Retinal pigment epithelial cell (primary cell): ENCODE measurements around the gene ATP8A2.

Experiments used
- DNase-seq: peaks from one replicate; pipeline ENCODE4 v3.0.0-alpha.2; 2010; ENCODE audit warnings: low read depth
- H3K4me3 ChIP-seq: 2 replicates; pipeline ENCODE4 v1.5.1; 2011; ENCODE audit warnings: mild to moderate bottlenecking, low read length, control low read depth, moderate library complexity
- CTCF ChIP-seq: conservative IDR thresholded peaks from 2 replicates; pipeline ENCODE4 v1.5.1; 2011; ENCODE audit warnings: low read depth, low read length, control low read depth, inconsistent platforms

Gene ATP8A2

GRCh38 chr13:25988661-25989060, 616.9 kb downstream of the ATP8A2 start:
- TF ChIP-seq CTCF, result no peak
- H3K4me3 ChIP-seq, result no peak overlapping the region
- no peak for DNase-seq

GRCh38 chr13:25990801-25991200, 619.0 kb downstream of the ATP8A2 start:
- TF ChIP-seq CTCF, result no peak
- no peak for DNase-seq
- no peak overlapping the region for H3K4me3 ChIP-seq

GRCh38 chr13:25992076-25992475, 620.3 kb downstream of the ATP8A2 start:
- no peak for TF ChIP-seq CTCF
- no peak for DNase-seq
- no peak overlapping the region for H3K4me3 ChIP-seq

GRCh38 chr13:26007261-26008125, 635.7 kb downstream of the ATP8A2 start:
- TF ChIP-seq CTCF, result no peak
- DNase-seq, result no peak
- no peak overlapping the region for H3K4me3 ChIP-seq

GRCh38 chr13:26010487-26011207, 638.9 kb downstream of the ATP8A2 start:
- no peak for TF ChIP-seq CTCF
- DNase-seq, result no peak

GRCh38 chr13:26011208-26011573, 639.4 kb downstream of the ATP8A2 start:
- no peak for DNase-seq
- TF ChIP-seq CTCF, result no peak
- H3K4me3 ChIP-seq, result no peak overlapping the region

More at GRCh38 chr13:26010487-26011207, 638.9 kb downstream of the ATP8A2 start:
- no peak overlapping the region for H3K4me3 ChIP-seq
